Caco-2 (cell line): Measurements from ENCODE around the gene BTBD7. TPM values are rescaled to one million over a fixed set of nuclear protein-coding genes. Genes with fewer than 3 reads are reported as not detected.
A peak's percentile ranks its signal among the peaks of the same experiment; 100 is the strongest.

ENCODE experiments used
- BruUV-seq: library from RNA; stranded (reverse); fragments of 400-500 nt; replicated peaks from 2 replicates; lab custom pipeline; 2021; lab: Mats Ljungman, UMichigan
- CTCF ChIA-PET: fragments of 300-600 bp; sonication (Branson Sonifier 250); formaldehyde crosslinking; loops from one replicate; lab custom pipeline; 2022; ENCODE audit warnings: antibody characterized with exemption; lab: Charles Lee
- POLR2A ChIA-PET: fragments of 300-600 bp; sonication (Branson Sonifier 250); formaldehyde crosslinking; loops from one replicate; lab custom pipeline; 2022; ENCODE audit warnings: antibody characterized with exemption; lab: Charles Lee
- DNase-seq, 2 experiments: peaks; one replicate each; pipeline versions ENCODE4 v3.0.0 to v3.0.0-alpha.2; 2020 to 2022
- H3K27me3 ChIP-seq: replicated peaks from 2 replicates; pipeline ENCODE4 v1.6.0; 2011; ENCODE audit warnings: low read length; ENCODE audit not compliant: control insufficient read depth, insufficient read depth
- H3K36me3 ChIP-seq: 2 replicates; pipeline ENCODE4 v1.5.1; 2011; ENCODE audit warnings: low read length; ENCODE audit not compliant: control insufficient read depth, insufficient read depth
- H3K4me1 ChIP-seq: fragments of 250-450 bp; sonication (Bioruptor Pico); 2 replicates; pipeline ENCODE4 v1.5.1; 2020; ENCODE audit warnings: mild to moderate bottlenecking
- H3K4me3 ChIP-seq: 2 replicates; pipeline ENCODE4 v1.5.1; 2011; ENCODE audit warnings: low read depth, mild to moderate bottlenecking, control low read depth, low read length
- H3K9me3 ChIP-seq: fragments of 250-450 bp; sonication (Bioruptor Pico); 2 replicates; pipeline ENCODE4 v1.5.1; 2020; ENCODE audit warnings: mild to moderate bottlenecking, moderate library complexity
- H3K27ac Mint-ChIP-seq: one replicate; pipeline ENCODE4 v1.8.0; 2022; ENCODE audit warnings: mixed read lengths; ENCODE audit not compliant: unreplicated experiment
- H3K27me3 Mint-ChIP-seq: one replicate; pipeline ENCODE4 v1.8.0; 2022; ENCODE audit warnings: mixed read lengths; ENCODE audit not compliant: insufficient read depth, unreplicated experiment
- H3K36me3 Mint-ChIP-seq: one replicate; pipeline ENCODE4 v1.8.0; 2022; ENCODE audit warnings: mild to moderate bottlenecking, mixed read lengths; ENCODE audit not compliant: insufficient read depth, unreplicated experiment
- H3K4me1 Mint-ChIP-seq: one replicate; pipeline ENCODE4 v1.8.0; 2022; ENCODE audit warnings: low read depth, mixed read lengths; ENCODE audit not compliant: unreplicated experiment
- H3K4me3 Mint-ChIP-seq: one replicate; pipeline ENCODE4 v1.8.0; 2022; ENCODE audit warnings: mild to moderate bottlenecking, moderate library complexity, mixed read lengths; ENCODE audit not compliant: unreplicated experiment
- H3K9me3 Mint-ChIP-seq: one replicate; pipeline ENCODE4 v1.8.0; 2022; ENCODE audit warnings: mixed read lengths; ENCODE audit not compliant: unreplicated experiment
- CTCF ChIP-seq, 2 experiments: fragments of 200-600 bp in 1 of 2; IDR thresholded peaks; 1 replicate in 1 of 2; 2 replicates in 1 of 2; pipeline versions ENCODE4 v1.5.1 to v1.8.0; 2011 to 2022; ENCODE audit warnings: antibody characterized with exemption in 1 of 2, control low read depth in 1 of 2, inconsistent platforms in 1 of 2, low read depth in 1 of 2, low read length in 1 of 2, mild to moderate bottlenecking in 1 of 2, moderate library complexity in 1 of 2; ENCODE audit not compliant: insufficient read depth in 1 of 2, severe bottlenecking in 1 of 2, unreplicated experiment in 1 of 2
- intact Hi-C: fragments of 100-400 bp; cut with micrococcal nuclease; formaldehyde crosslinking; loops from one replicate; pipeline ENCODE4 v1.10.0; 2022; ENCODE audit not compliant: unreplicated experiment
- total RNA-seq: library from RNA; stranded (reverse); gene quantifications from 2 replicates; pipeline ENCODE4 v1.2.3, GENCODE V29; 2022

The BTBD7 gene
- total RNA-seq, 1 experiment from 2014 or later: 32.2 TPM

GRCh38 chr14:93231129-93231979, 101.5 kb downstream of the BTBD7 start:
- Mint-ChIP-seq H3K36me3 (peaks cover 7% of the 10 kb centered on the region), H3K9me3 (no peaks in the 10 kb centered on the region), H3K4me1 (no peaks in the 10 kb centered on the region), H3K4me3 (peak overlapping the region; percentile 73), H3K27me3 (no peaks in the 10 kb centered on the region), H3K27ac (peak overlapping the region; percentile 47)
- ChIA-PET POLR2A (no interaction called here), CTCF (no interaction called here)
- H3K4me3 ChIP-seq: peak overlapping the region; percentile 36
- H3K36me3 ChIP-seq: no peaks in the 10 kb centered on the region
- H3K9me3 ChIP-seq: no peaks in the 10 kb centered on the region
- no peak for TF ChIP-seq CTCF (IDR thresholded peaks at IDR 0.05; ENCODE audit: insufficient read depth in 1 of 2, low read depth in 1 of 2, low read length in 1 of 2, severe bottlenecking in 1 of 2, unreplicated experiment in 1 of 2)
- H3K27me3 ChIP-seq: no peaks in the 10 kb centered on the region
- peak; percentile 29 to 47 for DNase-seq
- no peaks in the 10 kb centered on the region for H3K4me1 ChIP-seq
- no TSS peak for BruUV-seq
- intact Hi-C loops: no loop called here

GRCh38 chr14:93230539-93230938, 102.3 kb downstream of the BTBD7 start:
- CTCF ChIA-PET: no interaction called here
- intact Hi-C loops: no loop called here

DNA sequence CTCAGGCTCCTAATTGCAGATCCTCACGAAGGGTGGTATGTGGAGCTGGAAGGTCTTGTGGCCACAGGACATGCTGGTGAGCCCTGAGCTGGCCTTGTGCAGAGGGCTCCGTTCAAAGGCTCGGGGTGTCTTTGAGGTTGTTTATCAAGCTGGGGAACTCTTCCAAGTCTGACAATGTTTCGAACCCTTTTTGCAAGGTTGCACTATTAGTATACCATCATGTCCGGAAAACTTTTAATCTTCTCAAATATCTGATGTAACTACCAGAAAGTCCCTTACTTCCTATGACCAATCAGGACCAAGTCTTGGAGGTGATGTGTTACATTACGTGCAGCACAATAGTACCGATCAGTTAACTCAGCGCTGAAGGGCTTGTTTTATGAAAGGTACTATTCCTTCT, 104.3 kb downstream of the BTBD7 start:
- no peak overlapping the region for H3K4me3 ChIP-seq
- H3K36me3 Mint-ChIP-seq: peaks cover 7% of the 10 kb centered on the region
- no peak for TF ChIP-seq CTCF (IDR thresholded peaks at IDR 0.05; ENCODE audit: insufficient read depth in 1 of 2, low read depth in 1 of 2, low read length in 1 of 2, severe bottlenecking in 1 of 2, unreplicated experiment in 1 of 2)
- H3K4me1 ChIP-seq: no peaks in the 10 kb centered on the region
- no peaks in the 10 kb centered on the region for H3K36me3 ChIP-seq
- no peak for DNase-seq
- BruUV-seq: TSS peak; percentile 22
- intact Hi-C loops: no loop called here
- H3K27me3 Mint-ChIP-seq: no peaks in the 10 kb centered on the region
- H3K4me1 Mint-ChIP-seq: no peaks in the 10 kb centered on the region
- H3K27me3 ChIP-seq: no peaks in the 10 kb centered on the region
- ChIA-PET POLR2A (no interaction called here), CTCF (no interaction called here)
- H3K9me3 Mint-ChIP-seq: no peaks in the 10 kb centered on the region
- H3K4me3 Mint-ChIP-seq: no peak overlapping the region
- H3K27ac Mint-ChIP-seq: no peak overlapping the region
- H3K9me3 ChIP-seq: no peaks in the 10 kb centered on the region

More at GRCh38 chr14:93230539-93230938, 102.3 kb downstream of the BTBD7 start:
- H3K4me3 ChIP-seq: no peak overlapping the region; the same call in 1 of the 2 replicates
- no peaks in the 10 kb centered on the region for H3K9me3 ChIP-seq
- Mint-ChIP-seq H3K4me1 (no peaks in the 10 kb centered on the region), H3K4me3 (peak overlapping the region; percentile 73), H3K9me3 (no peaks in the 10 kb centered on the region), H3K27me3 (no peaks in the 10 kb centered on the region), H3K36me3 (peaks cover 7% of the 10 kb centered on the region), H3K27ac (peak overlapping the region; percentile 47)
- BruUV-seq: no TSS peak
- H3K36me3 ChIP-seq: no peaks in the 10 kb centered on the region
- no peak for TF ChIP-seq CTCF (IDR thresholded peaks at IDR 0.05; ENCODE audit: insufficient read depth in 1 of 2, low read depth in 1 of 2, low read length in 1 of 2, severe bottlenecking in 1 of 2, unreplicated experiment in 1 of 2)
- H3K4me1 ChIP-seq: no peaks in the 10 kb centered on the region
- no peak for DNase-seq
- H3K27me3 ChIP-seq: no peaks in the 10 kb centered on the region
- POLR2A ChIA-PET: no interaction called here
